ENCODE data around the gene WHRN. TPM values are rescaled to one million over a fixed set of nuclear protein-coding genes. Genes with fewer than 3 reads are reported as not detected.

The WHRN gene
- total RNA-seq, 2 donors from 2014 or later = 3.3 to 3.6 TPM

- TF ChIP-seq CTCF (IDR thresholded peaks at IDR 0.05) = no peak
- Histone ChIP-seq H3K9me3 (no peaks in the 10 kb centered on the region), H3K4me1 (peaks cover 18% of the 10 kb centered on the region), H3K27me3 (no peaks in the 10 kb centered on the region), H3K27ac (no peak overlapping the region), H3K36me3 (no peaks in the 10 kb centered on the region), H3K4me3 (no peak overlapping the region), H3K9ac (ENCODE audit: low read depth in 2 of 2, low read length in 2 of 2) (no peak overlapping the region)
- DNase-seq = no peak
- intact Hi-C loops (cut with DNase I) = no loop called here
Observed at GRCh38 chr9:114370251-114370967, 134.9 kb downstream of the WHRN start.

- DNase-seq = no peak
- no peak overlapping the region for H3K27ac ChIP-seq
- H3K9me3 ChIP-seq = no peaks in the 10 kb centered on the region
Observed at GRCh38 chr9:114369216-114370130, 135.8 kb downstream of the WHRN start.

GRCh38 chr9:114367772-114368569 lies 137.3 kb downstream of the WHRN start:
- no peaks in the 10 kb centered on the region for H3K9me3 ChIP-seq
- DNase-seq = no peak
- no peak overlapping the region for H3K4me3 ChIP-seq
- H3K27ac ChIP-seq = peak overlapping the region; percentile 50
- H3K9ac ChIP-seq (ENCODE audit: low read depth in 2 of 2, low read length in 2 of 2) = no peak overlapping the region
- H3K4me1 ChIP-seq = peaks cover 18% of the 10 kb centered on the region
- TF ChIP-seq CTCF (IDR thresholded peaks at IDR 0.05) = no peak
- peaks cover 7% of the 10 kb centered on the region for H3K36me3 ChIP-seq
- H3K27me3 ChIP-seq = no peaks in the 10 kb centered on the region
- intact Hi-C loops (cut with DNase I) = no loop called here

More at GRCh38 chr9:114369216-114370130, 135.8 kb downstream of the WHRN start:
- Histone ChIP-seq H3K9ac (ENCODE audit: low read depth in 2 of 2, low read length in 2 of 2) (no peak overlapping the region), H3K4me3 (no peak overlapping the region), H3K27me3 (no peaks in the 10 kb centered on the region), H3K36me3 (peaks cover 5% of the 10 kb centered on the region), H3K4me1 (peaks cover 18% of the 10 kb centered on the region)
- intact Hi-C loops (cut with DNase I) = no loop called here
- no peak for TF ChIP-seq CTCF (IDR thresholded peaks at IDR 0.05)

- intact Hi-C loops (cut with DNase I) = no loop called here
- Histone ChIP-seq H3K4me1 (peaks cover 18% of the 10 kb centered on the region), H3K9me3 (no peaks in the 10 kb centered on the region), H3K27me3 (no peaks in the 10 kb centered on the region), H3K4me3 (no peak overlapping the region), H3K9ac (ENCODE audit: low read depth in 2 of 2, low read length in 2 of 2) (peak overlapping the region; percentile 19 to 48), H3K36me3 (peaks cover 10% of the 10 kb centered on the region), H3K27ac (peak overlapping the region; percentile 50)
- TF ChIP-seq CTCF (IDR thresholded peaks at IDR 0.05) = no peak
- no peak for DNase-seq
Observed at GRCh38 chr9:114367366-114367765, 137.9 kb downstream of the WHRN start.

Data from colonic mucosa (tissue), 4 donors.